Spleen (tissue), 7 donors: ENCODE results near the gene TRIM28.
A peak's percentile ranks its signal among the peaks of the same experiment; 100 is the strongest.

Experiments
- CTCF ChIP-seq, 11 experiments: fragments of 200-600 bp in 7 of 11; fragments of 450-650 bp in 4 of 11; sonication (generic) in 4 of 11; IDR thresholded peaks in 8 of 11; conservative IDR thresholded peaks in 3 of 11; 1 replicate in 7 of 11; 2 replicates in 4 of 11; pipeline versions ENCODE4 v1.4.0 to v1.8.0; 2016 to 2021; ENCODE audit warnings: antibody characterized with exemption in 11 of 11, inconsistent platforms in 4 of 11, mild to moderate bottlenecking in 1 of 11
- POLR2A ChIP-seq, 3 donors: fragments of 450-650 bp; IDR thresholded peaks; one replicate each; pipeline ENCODE4 v1.5.1; 2017; ENCODE audit warnings: antibody characterized with exemption in 3 of 3, mild to moderate bottlenecking in 1 of 3
- POLR2AphosphoS5 ChIP-seq, 3 donors: sonication (generic); formaldehyde crosslinking; IDR thresholded peaks; one replicate each; pipeline ENCODE4 v1.5.1; 2017; ENCODE audit warnings: antibody characterized with exemption in 3 of 3
- donor health status: DM: no; HTN: no; CAD: no; lungs with moderate emphysema.
- donor health status: DM: no; HTN: no; CAD: no.
- donor health status: DM: no; HTN: no; CAD: no.

- TF ChIP-seq CTCF (IDR thresholded peaks at IDR 0.05 in 8 of 11, conservative IDR thresholded peaks at IDR 0.05 in 3 of 11) (no peak), POLR2AphosphoS5 (IDR thresholded peaks at IDR 0.05) (peak in 1 of 3 donors; percentile 36), POLR2A (IDR thresholded peaks at IDR 0.05) (no peak)
Observed at GRCh38 chr19:58516964-58517833, 26.7 kb upstream of the TRIM28 start.
